Glutamatergic neuron (in vitro differentiated cells): ENCODE data around the gene ARHGEF11. TPM values are rescaled to one million over a fixed set of nuclear protein-coding genes. Genes with fewer than 3 reads are reported as not detected.

Experiments used
- DNase-seq: peaks from one replicate; pipeline ENCODE4 v3.0.0; 2022
- H3K27ac Mint-ChIP-seq: one replicate; pipeline ENCODE4 v1.8.0; 2020; ENCODE audit warnings: mild to moderate bottlenecking, mixed read lengths, inconsistent platforms; ENCODE audit not compliant: unreplicated experiment
- H3K27me3 Mint-ChIP-seq: one replicate; pipeline ENCODE4 v1.8.0; 2020; ENCODE audit warnings: mild to moderate bottlenecking, moderate library complexity, mixed read lengths, inconsistent platforms; ENCODE audit not compliant: unreplicated experiment
- H3K36me3 Mint-ChIP-seq: one replicate; pipeline ENCODE4 v1.8.0; 2020; ENCODE audit warnings: mild to moderate bottlenecking, mixed read lengths, inconsistent platforms; ENCODE audit not compliant: unreplicated experiment
- H3K4me1 Mint-ChIP-seq: one replicate; pipeline ENCODE4 v1.8.0; 2020; ENCODE audit warnings: mild to moderate bottlenecking, low read depth, mixed read lengths, inconsistent platforms; ENCODE audit not compliant: unreplicated experiment
- H3K4me3 Mint-ChIP-seq: one replicate; pipeline ENCODE4 v1.8.0; 2020; ENCODE audit warnings: mild to moderate bottlenecking, mixed read lengths, inconsistent platforms; ENCODE audit not compliant: unreplicated experiment
- H3K9me3 Mint-ChIP-seq: one replicate; pipeline ENCODE4 v1.8.0; 2020; ENCODE audit warnings: mild to moderate bottlenecking, moderate library complexity, mixed read lengths, inconsistent platforms; ENCODE audit not compliant: unreplicated experiment
- total RNA-seq: library from RNA; stranded (reverse); fragmentation: NEBNext Ultra II Directional; extraction: Animal tissue kit (Norgen Biotek cat#: 25700); gene quantifications from one replicate; pipeline ENCODE4 v1.2.1, GENCODE V29; 2021; ENCODE audit not compliant: unreplicated experiment
- TF ChIP-seq, protein P1 (sequence below): fragments of 200-600 bp; sonication (generic); IDR thresholded peaks from one replicate; pipeline ENCODE4 v1.5.0; 2021; ENCODE audit not compliant: partially characterized antibody, unreplicated experiment

ARHGEF11 gene
- total RNA-seq, 1 donor from 2014 or later: 40.5 TPM

- H3K9me3 Mint-ChIP-seq: peaks cover 11% of the 10 kb centered on the region
- H3K36me3 Mint-ChIP-seq: no peaks in the 10 kb centered on the region
- peaks cover 33% of the 10 kb centered on the region for H3K27me3 Mint-ChIP-seq
- no peak within 1 kb of the TSS for H3K4me3 Mint-ChIP-seq
- H3K27ac Mint-ChIP-seq: peak within 1 kb of the TSS; percentile 48
- H3K4me1 Mint-ChIP-seq: peaks cover 21% of the 10 kb centered on the region
- TF ChIP-seq, protein P1, sequence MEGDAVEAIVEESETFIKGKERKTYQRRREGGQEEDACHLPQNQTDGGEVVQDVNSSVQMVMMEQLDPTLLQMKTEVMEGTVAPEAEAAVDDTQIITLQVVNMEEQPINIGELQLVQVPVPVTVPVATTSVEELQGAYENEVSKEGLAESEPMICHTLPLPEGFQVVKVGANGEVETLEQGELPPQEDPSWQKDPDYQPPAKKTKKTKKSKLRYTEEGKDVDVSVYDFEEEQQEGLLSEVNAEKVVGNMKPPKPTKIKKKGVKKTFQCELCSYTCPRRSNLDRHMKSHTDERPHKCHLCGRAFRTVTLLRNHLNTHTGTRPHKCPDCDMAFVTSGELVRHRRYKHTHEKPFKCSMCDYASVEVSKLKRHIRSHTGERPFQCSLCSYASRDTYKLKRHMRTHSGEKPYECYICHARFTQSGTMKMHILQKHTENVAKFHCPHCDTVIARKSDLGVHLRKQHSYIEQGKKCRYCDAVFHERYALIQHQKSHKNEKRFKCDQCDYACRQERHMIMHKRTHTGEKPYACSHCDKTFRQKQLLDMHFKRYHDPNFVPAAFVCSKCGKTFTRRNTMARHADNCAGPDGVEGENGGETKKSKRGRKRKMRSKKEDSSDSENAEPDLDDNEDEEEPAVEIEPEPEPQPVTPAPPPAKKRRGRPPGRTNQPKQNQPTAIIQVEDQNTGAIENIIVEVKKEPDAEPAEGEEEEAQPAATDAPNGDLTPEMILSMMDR: no peak
- DNase-seq: no peak
Measured at GRCh38 chr1:156893048-156893953, 152.2 kb downstream of the ARHGEF11 start, which contains the start of gene PEAR1. Gene PEAR1 (plus strand): TSS chr1:156893718. CDS start chr1:156903927, 10,209 bp downstream.

- TF ChIP-seq, protein P1: peak; percentile 74
- DNase-seq: peak; percentile 97
- peaks cover 23% of the 10 kb centered on the region for H3K4me1 Mint-ChIP-seq
- peaks cover 11% of the 10 kb centered on the region for H3K9me3 Mint-ChIP-seq
- no peaks in the 10 kb centered on the region for H3K36me3 Mint-ChIP-seq
- H3K27ac Mint-ChIP-seq: no peak overlapping the region
- H3K27me3 Mint-ChIP-seq: peaks cover 33% of the 10 kb centered on the region
- H3K4me3 Mint-ChIP-seq: no peak overlapping the region
Measured at GRCh38 chr1:156892190-156893047, 153.1 kb downstream of the ARHGEF11 start.

- Mint-ChIP-seq H3K4me3 (peak overlapping the region; percentile 31), H3K27me3 (peaks cover 35% of the 10 kb centered on the region), H3K4me1 (peaks cover 38% of the 10 kb centered on the region)
Measured at GRCh38 chr1:156889802-156890580, 155.6 kb downstream of the ARHGEF11 start.

GRCh38 chr1:156887734-156888133 lies 157.8 kb downstream of the ARHGEF11 start:
- peaks cover 56% of the 10 kb centered on the region for H3K4me1 Mint-ChIP-seq
- H3K9me3 Mint-ChIP-seq: peaks cover 14% of the 10 kb centered on the region
- H3K36me3 Mint-ChIP-seq: no peaks in the 10 kb centered on the region
- H3K27ac Mint-ChIP-seq: peak overlapping the region; percentile 71
- no peak for DNase-seq
- peak overlapping the region; percentile 16 for H3K4me3 Mint-ChIP-seq
- TF ChIP-seq, protein P1: no peak
- peaks cover 35% of the 10 kb centered on the region for H3K27me3 Mint-ChIP-seq

More at GRCh38 chr1:156889802-156890580, 155.6 kb downstream of the ARHGEF11 start:
- H3K27ac Mint-ChIP-seq: peak overlapping the region; percentile 69
- H3K9me3 Mint-ChIP-seq: peaks cover 14% of the 10 kb centered on the region
- no peaks in the 10 kb centered on the region for H3K36me3 Mint-ChIP-seq
- TF ChIP-seq, protein P1: peak; percentile 76
- peak; percentile 89 for DNase-seq
